NCI-H345 (cell line): ENCODE results near the gene OR2AT4.
A peak's percentile ranks its signal among the peaks of the same experiment; 100 is the strongest.
"Not testable (repeated sequence)": the region's sequence is repeated elsewhere in the genome, so short reads cannot be mapped to it uniquely, and the experiment has no call there.

Experiments used
- DNase-seq: peaks from one replicate; lab custom pipeline; 2025; lab: John Stamatoyannopoulos, UW

Gene OR2AT4

DNA sequence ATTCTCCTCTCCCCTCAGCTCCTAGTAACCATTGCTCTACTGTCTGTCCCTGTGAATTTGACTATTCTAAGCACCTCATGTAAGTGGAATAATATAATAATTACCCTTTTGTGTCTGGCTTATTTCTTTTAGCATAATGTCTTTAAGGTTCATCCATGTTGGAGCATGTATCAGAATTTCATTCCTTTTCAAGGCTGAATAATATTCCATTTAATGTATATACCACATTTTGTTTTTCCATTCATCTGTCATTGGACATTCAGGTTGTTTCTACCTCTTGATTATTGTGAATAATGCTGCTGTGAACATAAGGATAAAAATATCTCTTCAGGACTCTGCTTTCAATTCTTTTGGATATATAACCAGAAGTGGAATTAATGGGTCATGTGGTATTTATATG, 28.1 kb downstream of the OR2AT4 start:
- DNase-seq: no peak

DNA sequence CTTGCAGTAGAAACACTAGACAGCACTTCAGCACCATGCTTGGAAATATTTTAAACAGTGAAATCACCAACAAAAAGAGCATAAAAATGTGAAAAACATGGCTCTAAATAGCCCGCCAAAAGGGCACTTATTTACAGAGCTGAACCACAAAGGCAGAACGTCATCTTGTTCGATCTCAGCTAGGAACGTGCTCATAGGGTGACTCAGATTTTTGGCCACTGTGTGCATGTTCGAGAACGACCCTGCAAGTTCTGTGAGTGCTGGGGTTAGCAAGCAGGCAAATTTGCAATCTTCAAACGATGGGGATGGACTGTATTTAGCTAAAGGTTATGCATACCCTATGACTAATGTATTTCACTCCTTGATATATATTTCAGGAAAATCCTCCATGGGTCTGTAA, 30.6 kb downstream of the OR2AT4 start:
- DNase-seq: no peak

DNA sequence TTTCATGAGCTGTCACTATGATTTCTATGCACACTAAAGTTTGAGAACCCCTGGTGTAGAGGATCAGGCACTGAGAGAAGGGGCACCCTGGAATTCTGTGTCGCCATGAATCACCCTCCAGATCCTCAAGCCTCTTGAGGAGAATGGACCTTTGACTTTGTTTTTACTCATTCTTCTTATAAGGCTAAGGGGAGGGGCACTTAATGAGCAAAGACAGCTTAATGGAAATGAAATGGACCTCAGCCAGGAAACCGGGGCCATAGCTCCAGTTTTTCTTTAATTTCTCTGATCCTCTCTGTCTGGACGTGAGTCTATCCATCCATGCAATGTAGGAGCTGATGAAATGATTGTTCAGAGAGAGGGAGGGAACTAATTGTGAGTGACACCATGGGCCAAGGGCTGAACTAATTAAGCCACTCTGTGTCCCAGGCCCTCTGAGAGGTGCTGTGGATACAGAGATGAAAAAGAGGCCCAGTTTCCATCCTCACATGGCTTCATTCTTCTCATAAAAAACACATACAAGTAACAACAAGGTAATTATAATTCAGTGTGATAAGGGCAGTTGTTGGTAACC, 32.8 kb downstream of the OR2AT4 start:
- no peak for DNase-seq

DNA sequence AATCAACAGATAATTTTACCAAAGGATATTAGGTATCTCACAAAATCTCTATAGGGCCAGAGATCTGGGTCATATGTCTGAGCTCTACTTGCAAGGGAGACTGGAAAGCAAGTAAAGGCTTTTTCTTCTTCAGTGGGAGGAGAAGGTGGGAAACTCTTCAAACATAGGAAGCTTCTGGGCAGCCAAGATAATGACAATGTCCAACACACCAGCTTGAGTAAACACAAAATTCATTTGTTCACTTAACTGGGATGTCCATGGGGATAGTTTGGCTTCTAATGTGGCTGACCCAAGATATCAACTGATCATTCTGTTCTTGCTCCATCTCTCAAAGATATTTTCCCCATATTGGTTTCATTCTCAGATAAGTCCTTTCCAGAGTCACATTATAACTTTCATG, 37.4 kb downstream of the OR2AT4 start:
- no peak for DNase-seq

DNA sequence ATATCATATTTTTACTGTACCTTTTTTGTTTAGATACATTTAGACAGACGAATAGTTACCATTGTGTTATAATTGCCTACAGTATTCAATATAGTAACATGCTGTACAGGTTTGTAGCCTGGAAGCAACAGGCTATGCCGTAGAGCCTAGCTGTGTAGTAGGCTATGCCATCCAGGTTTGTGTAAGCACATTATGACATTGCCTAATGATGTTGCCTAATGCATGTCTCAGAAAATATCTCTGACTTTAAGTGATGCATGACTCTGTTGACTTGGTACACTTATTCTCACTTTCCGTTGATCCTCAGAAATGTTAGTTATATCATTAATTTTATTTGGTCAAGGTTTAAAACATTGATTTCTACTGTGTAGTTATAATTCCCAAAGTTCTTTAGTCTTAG, 39.9 kb downstream of the OR2AT4 start:
- no peak for DNase-seq

DNA sequence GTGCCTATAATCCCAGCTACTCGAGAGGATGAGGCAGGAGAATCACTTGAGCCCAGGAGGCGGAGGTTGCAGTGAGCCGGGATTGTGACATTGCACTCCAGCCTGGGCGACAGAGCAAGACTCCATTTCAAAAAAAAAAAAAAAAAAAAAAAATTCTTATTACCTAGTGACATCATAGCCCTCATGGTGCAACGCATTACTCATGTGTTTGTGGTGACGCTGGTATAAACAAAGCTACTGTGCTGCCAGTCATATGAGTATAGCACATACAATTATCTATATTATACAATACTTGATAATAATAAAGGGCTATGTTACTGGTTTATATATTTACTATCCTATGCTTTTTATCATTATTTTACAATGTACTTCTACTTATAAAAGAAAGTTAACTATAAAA, 41.2 kb downstream of the OR2AT4 start:
- DNase-seq: no peak

DNA sequence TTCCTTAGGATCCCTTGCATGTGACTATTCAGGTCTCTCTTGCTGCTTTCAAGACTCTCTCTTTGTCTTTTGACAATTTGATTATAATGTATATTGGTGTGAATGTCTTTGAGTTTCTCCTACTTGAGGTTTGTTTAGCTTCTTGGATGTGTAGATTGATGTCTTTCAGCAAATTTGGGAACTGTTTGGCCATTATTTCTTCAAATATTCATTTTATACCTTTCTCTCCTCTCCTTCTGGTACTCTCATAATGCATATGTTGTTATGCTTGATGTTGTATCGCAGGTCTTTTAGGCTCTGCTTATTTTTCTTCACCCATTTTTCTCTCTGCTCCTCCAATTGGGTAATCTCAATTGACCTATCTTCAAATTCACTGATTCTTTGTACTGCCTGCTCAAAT, 44.2 kb downstream of the OR2AT4 start:
- no peak for DNase-seq

DNA sequence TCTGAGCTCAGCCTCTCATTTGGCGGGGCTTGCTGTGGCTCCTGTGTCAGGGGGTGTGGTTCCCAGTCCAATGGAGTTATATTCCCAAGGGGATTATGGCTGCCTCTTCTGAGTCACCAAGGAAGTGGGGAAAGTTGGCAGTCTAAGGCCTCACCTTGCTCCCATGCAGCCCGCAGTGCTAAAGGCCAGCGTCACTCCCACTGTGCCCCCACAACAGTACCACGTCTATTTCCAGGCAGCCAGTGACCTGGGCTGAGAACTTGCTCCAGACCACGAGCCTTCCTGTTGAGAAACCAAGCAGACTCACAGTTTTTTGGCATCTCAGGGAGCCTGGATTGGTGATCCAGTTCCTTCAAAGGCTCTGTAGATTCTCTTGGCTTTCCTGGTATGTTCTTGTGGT, 45.6 kb downstream of the OR2AT4 start:
- no peak for DNase-seq

DNA sequence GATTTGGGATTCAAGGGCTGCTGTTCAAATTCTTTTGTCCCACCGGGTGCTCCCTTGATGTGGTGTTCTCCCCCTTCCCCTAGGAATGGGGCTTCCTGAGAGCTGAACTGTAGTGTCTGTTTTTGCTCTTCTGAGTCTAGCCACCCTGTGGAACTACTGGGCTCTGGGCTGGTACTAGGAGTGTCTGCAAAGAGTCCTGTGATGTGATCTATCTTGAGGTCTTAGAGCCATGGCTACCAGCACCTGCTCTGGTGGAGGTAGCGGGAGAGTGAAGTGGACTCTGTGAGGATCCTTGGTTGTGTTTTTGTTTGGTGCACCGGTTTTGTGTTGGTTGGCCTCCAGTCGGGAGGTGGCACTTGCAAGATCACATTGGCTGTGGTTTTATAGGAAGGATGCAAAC, 46.2 kb downstream of the OR2AT4 start:
- no peak for DNase-seq

DNA sequence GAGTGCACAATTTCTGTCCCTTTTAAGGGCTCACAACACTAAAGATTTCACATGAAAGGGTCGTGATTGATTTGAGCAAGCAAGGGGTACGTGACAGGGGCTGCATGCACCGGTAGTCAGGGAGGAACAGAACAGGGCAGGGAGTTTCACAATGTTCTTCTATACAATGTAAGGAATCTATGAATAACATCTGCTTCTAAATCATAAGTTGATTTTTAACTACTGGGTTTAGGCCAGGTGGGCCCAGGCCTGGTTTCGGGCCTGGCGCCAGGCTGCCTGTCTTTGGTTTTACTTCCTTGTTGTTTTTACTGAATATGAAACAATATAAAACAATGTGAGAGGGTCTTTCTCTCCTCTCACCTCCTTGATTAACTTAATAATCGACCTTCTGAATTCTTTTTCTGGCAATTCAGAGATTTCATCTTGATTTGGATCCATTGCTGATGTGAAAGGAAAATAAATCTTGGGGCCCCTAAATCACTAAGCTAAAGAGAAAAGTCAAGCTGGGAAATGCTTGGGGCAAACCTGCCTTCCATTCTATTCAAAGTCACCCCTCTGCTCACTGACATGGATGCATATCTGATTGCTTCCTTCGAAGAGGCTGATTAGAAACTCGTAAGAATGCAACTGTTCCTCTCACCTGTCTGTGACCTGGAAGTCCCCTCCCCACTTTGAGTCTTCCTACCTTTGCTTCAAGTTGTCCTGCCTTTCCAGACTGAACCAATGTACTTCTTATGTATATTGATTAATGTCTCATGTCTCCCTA, 47.0 kb downstream of the OR2AT4 start:
- DNase-seq: not testable (repeated sequence)

DNA sequence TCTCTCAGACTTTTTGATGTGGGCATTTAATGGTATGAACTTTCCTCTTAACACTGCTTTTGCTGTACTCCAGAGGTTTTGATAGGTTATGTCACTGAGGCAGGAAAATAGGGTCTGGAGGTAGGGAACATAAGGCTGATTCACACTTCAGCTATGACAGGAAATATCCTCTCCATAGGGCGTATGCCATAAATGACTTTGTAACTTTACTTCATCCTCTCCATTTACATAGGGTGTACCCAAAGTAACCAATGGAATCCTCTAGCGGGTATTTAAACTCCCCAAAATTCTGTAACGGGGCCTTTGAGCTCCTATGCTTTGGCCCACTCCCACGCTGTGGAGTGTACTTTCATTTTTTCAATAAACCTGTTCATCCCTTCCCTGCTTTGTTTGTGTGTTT, 49.5 kb downstream of the OR2AT4 start:
- no peak for DNase-seq

DNA sequence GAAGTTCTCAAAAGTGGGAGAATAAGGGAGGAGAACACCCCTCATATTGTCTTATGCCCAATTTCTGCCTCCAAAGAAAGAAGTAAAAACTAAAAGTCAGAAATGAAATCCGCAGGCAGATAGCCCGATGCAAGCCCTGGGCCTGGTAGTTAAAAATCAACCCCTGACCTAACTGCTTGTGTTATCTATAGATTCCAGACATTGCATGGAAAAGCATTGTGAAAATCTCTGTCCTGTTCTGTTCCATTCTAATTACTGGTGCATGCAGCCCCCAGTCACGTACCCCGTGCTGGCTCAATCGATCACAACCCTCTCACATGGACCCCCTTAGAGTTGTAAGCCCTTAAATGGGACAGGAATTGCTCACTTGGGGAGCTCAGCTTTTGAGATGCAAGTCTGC, 50.0 kb downstream of the OR2AT4 start:
- DNase-seq: not testable (repeated sequence)

DNA sequence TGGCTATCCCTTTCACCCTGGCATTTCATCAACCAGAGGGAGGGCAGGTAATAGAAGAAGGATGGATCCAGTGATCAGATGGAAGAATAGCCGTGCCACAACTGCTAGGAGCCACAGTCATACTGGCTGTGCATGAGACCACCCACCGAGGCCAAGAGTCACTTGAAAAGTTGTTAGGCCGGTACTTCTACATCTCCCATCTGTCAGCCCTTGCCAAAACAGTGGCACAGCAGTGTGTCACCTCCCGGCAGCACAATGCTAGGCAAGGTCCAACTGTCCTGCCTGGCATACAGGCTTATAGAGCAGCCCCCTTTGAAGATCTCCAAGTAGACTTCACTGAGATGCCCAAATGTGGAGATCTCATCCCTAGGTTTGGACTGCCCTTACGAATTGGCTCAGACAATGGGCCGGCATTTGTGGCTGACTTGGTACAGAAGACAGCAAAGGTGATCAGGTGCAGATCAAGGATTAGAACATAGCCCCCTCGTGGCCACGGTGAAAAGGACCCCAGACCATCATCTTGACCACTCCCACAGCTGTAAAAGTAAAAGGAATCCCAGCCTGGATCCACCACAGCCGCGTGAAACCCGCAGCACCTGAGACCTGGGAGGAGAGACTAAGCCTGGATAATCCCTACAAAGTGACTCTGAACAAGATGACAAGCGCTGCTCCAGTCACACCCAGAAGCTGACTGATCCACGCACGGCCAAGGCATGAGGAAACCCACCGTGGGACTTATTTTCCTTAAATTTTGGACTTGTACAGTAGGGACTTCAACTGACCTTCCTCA, 52.1 kb downstream of the OR2AT4 start:
- peak; percentile 70 for DNase-seq

DNA sequence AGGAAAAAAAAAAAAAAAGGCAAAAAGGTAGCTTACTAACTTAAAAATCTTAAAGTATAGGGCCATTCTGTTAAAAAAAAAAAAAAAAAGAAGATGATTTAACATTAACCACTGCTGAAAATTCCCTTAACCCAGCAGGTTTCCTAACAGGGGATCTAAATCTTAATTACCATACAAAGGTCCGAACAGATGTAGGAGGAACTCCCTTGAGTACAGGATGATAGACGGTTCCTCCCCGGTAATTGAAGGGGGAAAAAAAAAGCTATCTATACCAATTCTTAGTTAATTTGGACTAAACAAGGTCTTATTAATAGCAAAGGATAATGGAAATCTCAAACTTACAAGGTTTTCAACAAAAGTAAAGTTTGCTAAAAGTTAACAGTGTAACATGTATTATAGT, 54.9 kb downstream of the OR2AT4 start:
- DNase-seq: not testable (repeated sequence)

DNA sequence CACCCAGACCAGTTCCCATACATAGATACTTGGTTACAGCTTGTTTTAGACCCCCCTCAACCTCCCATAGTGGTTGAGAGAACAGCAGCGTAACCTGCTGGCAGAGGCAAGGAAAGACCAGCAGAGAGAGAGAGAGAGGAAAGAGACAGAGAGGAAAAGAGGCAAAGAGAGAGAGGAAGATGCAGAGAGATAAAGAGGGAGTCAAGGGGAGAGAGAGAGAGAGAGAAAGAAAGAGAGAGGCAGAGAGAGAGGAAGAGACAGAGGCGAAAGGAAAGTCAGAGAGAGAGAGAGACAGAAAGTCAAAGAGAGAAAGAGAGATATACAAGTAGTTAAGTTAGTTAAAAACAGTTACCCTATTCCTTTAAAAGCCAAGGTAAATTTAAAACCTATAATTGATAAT, 55.4 kb downstream of the OR2AT4 start:
- no peak for DNase-seq

DNA sequence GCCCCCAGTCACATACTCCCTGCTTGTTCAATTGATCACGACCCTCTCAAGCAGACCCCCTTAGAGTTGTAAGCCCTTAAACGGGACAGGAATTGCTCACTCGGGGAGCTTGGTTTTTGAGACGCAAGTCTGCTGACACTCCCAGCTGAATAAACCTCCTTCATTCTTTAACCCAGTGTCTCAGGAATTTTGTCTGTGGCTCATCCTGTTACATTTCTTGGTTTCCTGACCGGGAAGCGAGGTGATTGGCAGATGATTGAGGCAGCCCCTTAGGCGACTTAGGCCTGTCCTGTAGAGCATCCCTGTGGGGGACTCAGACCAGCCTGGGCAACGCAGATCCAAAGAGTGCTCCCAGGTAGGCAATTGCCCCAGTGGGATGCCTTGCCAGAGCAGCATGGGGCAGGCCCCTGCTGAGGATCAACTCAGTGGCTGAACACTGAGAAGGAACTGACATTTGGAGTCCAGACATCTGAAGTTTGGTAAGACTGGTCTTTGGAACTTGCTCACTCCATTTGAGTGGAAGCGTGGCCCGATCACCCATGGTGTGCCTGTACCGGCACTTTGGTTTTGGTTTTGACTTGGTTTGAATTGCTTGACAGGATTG, 56.4 kb downstream of the OR2AT4 start:
- no peak for DNase-seq

DNA sequence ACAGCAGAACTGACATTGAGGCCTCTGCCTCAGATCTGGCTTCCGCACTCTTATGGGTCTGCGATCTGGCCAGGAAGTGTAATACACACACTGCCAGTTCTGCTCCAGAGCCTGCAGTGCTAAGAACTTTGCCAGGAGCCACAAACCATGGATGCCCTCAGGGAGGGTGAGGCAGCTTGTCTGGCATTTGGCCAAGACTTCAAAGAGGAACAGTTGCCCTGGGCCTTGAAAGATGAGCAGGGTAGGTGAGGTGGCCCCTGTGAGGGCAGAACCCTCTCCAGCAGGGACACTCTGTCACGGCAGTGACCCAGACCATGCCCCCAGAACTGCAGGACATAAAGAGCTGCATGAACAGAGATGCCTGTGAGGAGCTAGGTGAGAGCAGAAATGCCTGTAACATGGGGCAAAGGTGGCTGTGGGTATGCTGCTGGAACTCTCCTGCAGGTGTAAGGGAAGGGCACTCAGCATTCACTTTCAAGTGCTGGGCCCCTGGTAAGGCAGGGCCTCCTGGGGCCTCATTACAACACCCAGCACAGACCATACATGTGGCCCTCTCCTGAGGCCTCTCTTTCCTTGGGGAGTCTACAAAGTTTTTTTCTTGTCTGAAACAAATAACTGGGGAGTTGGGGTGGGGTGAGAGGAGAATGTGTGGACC, 60.6 kb downstream of the OR2AT4 start:
- DNase-seq: peak; percentile 89

DNA sequence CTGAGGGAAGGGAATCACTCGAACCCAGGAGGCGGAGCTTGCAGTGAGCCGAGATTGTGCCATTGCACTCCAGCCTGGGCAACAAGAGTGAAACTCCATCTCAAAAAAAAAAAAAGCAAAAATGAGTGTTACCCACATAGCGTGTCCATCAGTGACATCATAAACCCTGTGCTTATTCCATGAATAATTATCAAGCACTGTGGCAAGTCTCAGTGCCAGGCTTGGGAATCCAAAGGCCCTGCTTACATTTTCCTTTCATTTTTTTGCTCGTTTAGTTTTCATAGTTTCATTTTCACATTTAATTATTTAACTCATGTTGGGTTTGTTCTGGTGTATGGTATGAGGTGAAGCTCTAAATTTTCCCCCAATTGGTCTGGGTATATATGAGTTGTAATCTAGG, 61.4 kb downstream of the OR2AT4 start:
- no peak for DNase-seq

DNA sequence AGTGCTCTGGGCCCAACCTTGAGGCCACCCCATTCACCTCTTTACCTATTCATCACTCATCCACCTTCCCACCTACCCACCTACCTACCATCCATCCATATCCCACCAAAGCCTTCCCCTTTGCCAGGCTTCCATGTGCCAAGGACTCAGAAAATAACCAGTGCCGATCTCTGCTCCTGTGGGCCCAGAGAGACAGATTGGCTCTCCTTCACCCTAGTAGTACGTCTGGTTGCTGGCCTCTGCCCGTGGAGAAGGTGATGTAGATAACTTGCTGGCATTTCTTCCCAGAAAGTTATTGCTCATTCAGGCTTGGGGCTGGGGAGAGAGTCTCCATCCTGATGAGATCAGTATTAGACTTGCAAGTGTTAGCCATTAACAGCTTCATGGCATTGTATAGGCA, 62.8 kb downstream of the OR2AT4 start:
- DNase-seq: no peak

DNA sequence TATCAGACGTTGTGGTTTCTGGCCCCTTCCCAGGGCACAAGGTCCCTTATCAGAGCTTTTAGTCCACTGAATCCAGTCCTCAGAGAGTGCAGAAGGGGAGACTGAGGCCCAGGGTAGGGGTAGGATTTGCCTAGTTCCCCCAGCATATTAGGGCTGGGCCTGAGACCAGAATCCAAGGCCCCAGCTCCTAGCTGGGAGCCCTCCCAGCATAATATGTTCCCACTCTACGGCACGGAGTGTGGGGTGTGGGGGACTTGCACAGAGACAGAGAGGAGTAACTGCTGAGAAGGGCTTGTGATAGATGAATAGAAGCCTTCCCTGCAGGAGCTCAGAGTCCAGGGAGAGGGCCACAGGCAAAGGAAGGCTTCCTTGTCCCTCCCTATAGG, 64.1 kb downstream of the OR2AT4 start:
- DNase-seq: no peak

DNA sequence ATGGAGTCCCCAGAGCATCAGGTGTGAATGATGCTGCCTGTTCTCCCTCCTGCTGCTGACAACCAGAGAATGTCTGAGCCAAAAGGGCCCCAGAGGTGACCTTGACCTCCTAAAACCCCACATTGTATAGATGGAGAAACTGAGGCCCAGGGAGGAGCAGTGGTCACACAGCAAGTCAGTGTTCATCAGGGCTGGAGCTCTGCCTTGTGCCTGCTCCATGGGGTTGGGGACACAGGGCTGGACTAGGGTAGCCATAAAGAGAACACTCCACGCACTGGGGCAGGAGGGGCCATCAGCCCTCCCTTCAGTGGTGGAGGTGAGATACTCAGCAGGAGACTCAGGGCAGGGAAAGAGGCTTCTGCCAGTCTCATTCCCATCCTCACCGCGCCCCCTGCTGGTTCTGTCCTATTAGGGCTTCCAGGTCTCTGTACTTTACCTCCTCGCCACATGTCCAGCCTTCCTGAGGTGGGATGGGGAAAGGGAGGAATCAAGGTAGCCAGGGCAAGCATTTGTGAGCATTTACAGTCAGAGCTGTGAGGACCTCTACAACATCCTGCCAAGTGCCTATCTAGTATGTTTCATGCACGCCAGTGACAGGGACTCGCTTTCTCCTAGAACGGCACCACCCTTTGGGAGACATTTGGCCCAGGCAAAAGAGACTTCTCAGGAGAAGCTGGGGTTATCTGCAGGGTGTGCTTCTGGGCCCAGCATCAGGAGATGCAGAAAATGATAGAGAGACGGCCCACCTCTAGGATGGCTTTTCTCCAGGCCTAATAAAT, 64.7 kb downstream of the OR2AT4 start:
- peak; percentile 20 for DNase-seq
